Measurements from ENCODE around the gene CKS1B.

Gene CKS1B

DNA sequence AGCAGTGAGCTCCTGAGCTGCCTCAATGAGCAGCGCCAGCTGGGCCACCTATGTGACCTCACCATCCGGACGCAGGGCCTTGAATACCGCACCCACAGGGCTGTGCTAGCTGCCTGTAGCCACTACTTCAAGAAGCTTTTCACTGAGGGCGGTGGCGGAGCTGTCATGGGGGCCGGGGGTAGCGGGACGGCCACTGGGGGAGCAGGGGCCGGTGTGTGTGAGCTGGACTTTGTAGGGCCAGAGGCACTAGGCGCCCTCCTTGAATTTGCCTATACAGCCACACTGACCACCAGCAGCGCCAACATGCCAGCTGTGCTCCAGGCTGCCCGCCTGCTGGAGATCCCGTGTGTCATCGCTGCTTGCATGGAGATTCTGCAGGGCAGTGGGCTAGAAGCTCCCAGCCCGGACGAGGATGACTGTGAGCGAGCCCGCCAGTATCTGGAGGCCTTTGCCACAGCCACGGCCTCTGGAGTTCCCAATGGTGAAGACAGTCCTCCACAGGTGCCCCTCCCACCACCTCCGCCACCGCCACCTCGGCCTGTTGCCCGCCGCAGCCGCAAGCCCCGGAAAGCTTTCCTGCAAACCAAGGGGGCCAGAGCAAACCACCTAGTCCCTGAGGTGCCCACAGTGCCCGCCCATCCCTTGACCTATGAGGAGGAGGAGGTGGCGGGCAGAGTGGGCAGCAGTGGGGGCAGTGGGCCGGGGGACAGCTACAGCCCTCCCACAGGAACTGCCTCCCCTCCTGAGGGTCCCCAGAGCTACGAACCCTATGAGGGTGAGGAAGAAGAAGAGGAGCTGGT is 40.4 kb downstream of the CKS1B start:
- no peak for DNase-seq (ENCODE audit: low read depth, low spot score)

GRCh38 chr1:155015527-155016230 is 41.2 kb downstream of the CKS1B start:
- no peak for DNase-seq (ENCODE audit: low read depth, low spot score)

DNA sequence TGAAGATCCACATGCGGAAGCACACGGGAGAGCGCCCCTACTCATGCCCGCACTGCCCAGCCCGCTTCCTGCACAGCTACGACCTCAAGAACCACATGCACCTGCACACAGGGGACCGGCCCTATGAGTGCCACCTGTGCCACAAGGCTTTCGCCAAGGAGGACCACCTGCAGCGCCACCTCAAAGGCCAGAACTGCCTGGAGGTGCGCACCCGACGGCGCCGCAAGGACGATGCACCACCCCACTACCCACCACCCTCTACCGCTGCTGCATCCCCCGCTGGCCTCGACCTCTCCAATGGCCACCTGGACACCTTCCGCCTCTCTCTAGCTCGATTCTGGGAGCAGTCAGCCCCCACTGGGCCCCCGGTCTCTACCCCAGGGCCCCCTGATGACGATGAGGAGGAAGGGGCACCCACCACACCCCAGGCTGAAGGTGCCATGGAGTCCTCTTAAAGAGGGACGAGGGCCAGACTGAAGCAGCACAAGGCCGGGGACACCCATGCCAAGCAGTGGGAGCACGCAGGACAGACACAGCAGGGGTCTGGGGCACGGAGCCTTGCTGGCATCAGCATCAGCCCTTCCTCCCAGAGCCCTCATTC is 41.9 kb downstream of the CKS1B start:
- no peak for DNase-seq (ENCODE audit: low read depth, low spot score)

DNA sequence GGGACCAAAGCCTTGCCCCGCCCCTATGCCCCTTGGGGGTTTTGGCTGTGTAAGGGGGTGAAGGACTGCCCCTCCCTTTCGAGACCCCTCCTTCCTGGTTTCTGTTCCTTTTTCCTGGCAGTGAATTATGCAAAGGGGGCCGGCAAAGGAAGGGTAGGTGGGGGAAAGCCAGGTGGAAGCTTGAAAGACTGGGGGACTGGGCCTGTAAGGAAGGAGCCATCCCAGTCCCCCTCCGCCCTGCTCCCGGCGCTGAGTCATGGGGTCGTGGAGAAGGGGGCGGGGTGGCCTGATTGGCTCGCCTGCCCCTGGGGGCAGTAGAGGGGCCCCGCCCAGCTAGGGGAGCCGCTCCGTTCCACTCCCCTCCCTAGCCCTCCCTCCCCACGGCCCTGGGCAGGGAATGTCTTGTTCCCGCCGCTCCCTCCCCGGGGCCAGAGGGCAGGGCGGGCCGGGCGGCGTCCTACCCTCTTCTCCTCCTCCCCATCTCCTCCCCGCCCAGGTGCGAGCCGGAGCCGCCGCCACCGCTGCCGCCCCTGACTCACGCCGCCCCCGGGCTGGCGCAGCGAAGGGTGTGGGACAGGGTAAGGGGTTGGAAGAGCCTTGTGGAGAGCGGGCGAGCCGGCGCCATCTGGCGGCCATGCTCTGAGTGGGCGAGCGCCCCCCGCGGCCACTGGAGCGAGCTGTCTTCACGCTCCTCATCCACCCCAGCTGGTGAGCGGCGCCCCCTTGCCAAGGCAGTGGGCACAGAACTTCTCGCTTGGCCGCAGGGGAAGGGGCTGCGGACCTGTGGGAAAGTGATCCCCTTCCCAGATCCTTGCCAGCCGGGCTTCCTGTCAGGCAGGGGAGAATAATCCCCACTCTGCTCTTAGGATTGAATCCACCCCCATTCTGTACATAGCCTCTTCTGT is 42.8 kb downstream of the CKS1B start:
- no peak for DNase-seq (ENCODE audit: low read depth, low spot score)

- no peak for DNase-seq (ENCODE audit: low read depth, low spot score)
Measured at GRCh38 chr1:155017946-155018316, 43.5 kb downstream of the CKS1B start.

GRCh38 chr1:155018617-155019348 is 44.3 kb downstream of the CKS1B start:
- DNase-seq (ENCODE audit: low read depth, low spot score), result no peak

- no peak for DNase-seq (ENCODE audit: low read depth, low spot score)
Measured at GRCh38 chr1:155019377-155020245, 45.1 kb downstream of the CKS1B start.

- no peak for DNase-seq (ENCODE audit: low read depth, low spot score)
Measured at GRCh38 chr1:155022136-155022926, 47.9 kb downstream of the CKS1B start.

GRCh38 chr1:155022927-155023236 is 48.4 kb downstream of the CKS1B start:
- no peak for DNase-seq (ENCODE audit: low read depth, low spot score)

- no peak for DNase-seq (ENCODE audit: low read depth, low spot score)
Measured at GRCh38 chr1:155023627-155024026, 49.1 kb downstream of the CKS1B start.

DNA sequence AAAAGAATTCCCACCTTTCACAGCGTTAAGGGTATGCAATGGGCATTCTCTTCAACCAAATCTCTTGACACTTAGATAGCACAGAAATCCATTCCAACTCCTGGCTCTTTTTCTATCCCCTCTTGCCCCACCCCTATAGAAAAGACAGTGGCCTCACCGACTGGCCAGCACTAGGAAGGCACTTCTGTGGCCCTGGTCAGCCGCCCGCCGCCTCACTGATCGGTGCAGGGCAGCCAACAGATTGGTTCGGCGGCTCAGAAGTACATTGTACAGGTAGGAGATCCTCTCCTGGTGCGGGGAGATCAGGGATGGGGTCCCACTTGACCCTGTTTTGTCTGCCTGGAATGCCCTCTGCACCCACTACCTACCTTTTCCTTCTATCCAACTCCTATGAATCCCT is 49.8 kb downstream of the CKS1B start:
- no peak for DNase-seq (ENCODE audit: low read depth, low spot score)

- no peak for DNase-seq (ENCODE audit: low read depth, low spot score)
Measured at GRCh38 chr1:155026154-155026553, 51.7 kb downstream of the CKS1B start.

DNA sequence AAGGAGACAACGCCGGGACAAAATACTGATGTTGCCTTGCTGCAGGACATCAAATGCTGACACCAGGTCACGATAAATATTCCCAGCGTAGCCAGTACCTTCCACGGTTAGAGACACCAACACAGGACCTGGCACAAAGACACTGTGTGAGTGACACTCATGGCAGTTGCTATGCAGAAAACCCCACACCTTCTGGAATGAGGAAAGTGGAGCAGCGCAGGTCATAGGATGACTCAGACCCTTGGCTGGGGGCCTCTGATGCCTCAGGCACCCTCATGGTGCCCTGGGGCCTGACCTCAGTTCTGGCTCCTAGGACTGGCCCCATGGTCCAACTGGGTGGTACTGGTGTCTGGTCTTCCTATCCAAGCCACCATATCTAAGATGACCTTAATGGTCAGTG is 52.1 kb downstream of the CKS1B start:
- no peak for DNase-seq (ENCODE audit: low read depth, low spot score)

All from iPS DF 19.7 (cell line).